HG02938 (cell line): ENCODE measurements around the gene TBC1D16.

Source experiments
- ATAC-seq: cut with Tn5 transposase; IDR thresholded peaks from one replicate; pipeline ENCODE4 v1.9.1; 2021; ENCODE audit warnings: mild to moderate bottlenecking, moderate library complexity; ENCODE audit not compliant: unreplicated experiment

Gene TBC1D16

DNA sequence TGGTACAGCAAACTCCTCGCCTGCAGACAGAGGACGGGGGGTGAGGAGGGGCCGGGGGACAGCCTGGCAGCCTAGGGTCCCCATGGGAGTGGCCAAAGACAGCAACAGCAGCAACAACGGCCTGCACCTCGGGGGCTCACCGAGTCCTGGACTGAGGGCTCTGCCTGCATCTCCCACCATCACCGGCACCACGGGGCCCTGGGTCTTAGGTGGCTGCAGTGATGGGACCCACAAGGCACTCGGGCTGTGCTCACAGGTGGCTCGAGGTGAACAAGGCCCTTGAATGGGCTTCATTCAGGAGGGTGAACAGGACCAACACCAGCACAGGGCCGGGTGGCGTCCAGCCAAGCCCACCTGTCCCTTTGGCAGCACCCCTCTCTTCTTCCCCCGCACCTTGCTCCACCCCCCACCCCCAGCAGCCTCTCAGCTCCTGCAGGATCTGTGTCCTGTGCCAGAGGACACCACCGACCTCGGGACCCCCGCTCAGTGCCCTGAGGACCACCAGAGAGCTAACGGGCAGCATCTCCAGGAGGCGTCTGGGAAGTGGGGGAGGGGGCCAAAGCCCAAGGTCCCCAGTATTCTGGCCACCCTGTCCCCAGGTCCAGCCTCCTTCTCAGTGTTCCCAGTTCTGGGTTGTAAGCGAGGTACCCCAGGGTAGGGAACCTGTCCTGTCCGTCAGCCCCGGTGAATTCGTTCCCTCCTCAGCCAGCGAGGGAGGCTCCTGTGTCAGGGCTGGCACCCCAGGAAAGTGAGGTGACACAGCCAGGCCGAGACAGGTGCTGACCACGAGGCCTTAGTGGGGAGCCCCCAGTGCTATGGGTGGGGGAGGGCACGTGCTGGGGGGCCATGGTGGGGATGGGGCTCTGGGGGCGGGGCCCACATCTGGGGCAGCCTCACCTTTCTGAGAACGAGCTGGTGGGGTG, 94.3 kb downstream of the TBC1D16 start:
- ATAC-seq, result no peak

- no peak for ATAC-seq
These were observed 95.1 kb downstream of the TBC1D16 start for GRCh38 chr17:79940459-79941087.

GRCh38 chr17:79939755-79940458, 95.8 kb downstream of the TBC1D16 start:
- ATAC-seq, result no peak

- ATAC-seq, result no peak
These were observed 96.6 kb downstream of the TBC1D16 start for GRCh38 chr17:79939094-79939435.

DNA sequence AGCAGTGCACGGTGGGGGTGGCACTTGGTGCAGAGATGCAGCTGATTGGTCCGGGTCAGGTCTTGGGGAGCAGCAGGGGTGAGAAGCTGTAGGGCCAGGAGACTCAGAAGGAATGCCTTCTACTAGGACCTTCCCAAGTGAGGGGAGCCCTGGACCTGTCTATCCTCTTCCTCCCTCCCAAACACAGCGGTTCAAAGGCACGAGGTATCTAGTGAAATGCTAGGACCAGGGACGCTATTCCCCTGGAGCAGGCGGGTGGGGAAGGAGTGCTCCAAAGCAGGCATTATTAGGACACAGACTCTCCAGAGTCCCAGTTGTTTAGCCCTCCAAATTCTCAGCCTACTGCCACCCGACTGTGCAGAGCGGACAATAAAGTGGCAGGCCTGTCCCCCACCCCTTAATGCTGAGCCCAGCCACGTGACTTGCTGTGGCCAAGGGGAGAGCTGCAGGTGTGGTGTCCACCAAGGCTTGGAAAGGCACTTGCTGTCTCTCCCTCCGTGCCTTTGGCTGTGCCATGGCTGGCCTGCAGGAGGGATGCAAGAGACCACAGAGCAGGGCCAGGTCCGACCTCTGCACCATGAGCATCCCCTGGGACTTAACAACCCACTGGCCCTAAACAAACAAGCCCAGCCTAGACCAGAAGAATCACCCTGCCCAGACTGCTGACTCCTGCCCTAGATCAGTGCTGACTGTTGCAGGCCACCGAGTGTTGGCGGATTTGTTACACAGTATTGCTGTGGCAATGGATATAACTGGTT, 97.2 kb downstream of the TBC1D16 start:
- ATAC-seq, result no peak

GRCh38 chr17:79937391-79938335, 98.0 kb downstream of the TBC1D16 start:
- ATAC-seq, result no peak

DNA sequence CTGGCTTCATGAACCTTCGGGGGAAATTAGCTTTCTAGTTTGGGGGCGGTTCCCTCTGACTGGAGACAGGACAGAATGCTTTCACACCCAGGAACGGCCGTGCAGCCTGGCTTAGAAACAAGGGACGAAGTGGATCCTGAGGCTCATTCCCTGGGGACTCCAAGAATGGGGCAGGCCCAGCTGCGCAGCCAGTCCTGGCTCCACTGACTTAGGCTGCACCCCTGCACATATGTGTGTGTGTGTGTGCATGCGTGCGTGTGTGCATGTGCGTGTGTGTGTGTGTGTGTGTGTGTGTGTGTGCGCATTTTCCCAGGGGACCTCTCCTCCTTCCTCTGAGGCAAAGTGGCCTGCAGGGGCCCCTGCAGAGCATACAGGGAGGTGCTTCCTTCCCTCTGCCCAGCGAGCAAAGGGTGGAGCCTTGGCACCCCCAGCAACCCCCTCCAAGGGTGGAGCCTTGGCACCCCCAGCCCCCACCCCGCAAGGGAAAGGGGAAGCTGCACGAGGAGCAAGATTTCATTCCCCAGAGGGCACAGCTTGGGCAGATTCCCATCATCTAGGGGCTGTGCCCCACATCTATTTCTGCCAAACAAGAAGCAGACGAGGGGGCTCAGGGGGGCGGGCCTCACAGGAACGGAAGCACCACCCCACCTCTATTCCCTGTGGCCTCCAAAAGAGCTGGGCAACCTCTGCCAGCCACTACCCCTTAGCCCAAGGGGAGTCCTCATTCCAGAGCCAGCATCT, 98.9 kb downstream of the TBC1D16 start:
- ATAC-seq, result no peak

DNA sequence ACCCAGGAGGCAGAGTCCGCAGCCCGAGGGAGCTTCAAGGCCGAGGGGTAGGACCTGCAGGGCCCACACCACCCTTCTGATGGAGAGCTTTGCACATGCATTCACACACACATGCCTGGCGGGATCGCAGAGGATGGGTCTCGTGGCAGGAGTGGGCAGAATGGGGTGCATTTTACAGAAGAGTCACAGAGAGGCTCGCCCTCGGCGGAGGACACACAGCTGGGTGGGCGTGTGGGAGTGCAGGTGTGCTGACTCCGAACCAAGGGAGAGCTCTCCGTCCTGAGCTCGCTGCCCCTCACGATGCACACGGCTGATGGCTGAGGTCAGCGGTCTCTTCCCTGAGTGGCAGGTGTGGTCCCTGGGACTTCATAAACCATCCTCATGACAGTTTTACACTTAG, 99.6 kb downstream of the TBC1D16 start:
- no peak for ATAC-seq

DNA sequence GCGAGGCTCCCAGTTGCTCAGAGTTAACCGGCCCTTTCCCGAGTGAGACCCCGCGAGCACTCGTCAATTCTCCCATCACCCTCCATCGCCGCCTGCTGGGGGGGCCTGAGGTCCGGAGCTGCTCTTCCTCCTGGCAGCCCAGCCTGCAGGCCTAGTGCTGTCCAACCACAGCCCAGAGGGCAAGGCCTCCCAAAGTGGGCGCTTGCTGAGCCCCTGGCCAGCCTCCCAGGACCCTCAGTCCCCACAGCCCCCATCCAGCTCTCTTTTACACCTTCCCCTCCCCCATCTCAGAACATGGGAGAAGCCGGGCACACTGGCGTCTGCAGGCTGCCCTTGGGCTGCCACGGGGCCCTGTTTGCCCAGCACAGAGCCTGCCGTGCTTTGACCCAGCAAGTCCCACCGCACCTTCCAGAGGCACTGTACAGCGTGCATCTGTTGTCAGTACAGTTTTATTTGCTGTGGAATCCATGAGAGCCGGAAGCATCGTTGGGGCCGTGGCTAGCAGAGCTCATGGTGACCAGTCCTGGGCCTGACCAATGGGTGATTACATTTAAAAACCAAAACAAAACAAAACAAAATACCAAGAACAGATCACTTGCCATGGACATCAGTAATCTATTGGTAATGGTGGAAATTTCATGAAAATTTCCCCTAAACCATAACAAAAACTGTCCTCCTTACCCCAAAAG, 100.3 kb downstream of the TBC1D16 start:
- no peak for ATAC-seq

- ATAC-seq, result no peak
These were observed 101.1 kb downstream of the TBC1D16 start for GRCh38 chr17:79934653-79934970.

- no peak for ATAC-seq
These were observed 101.6 kb downstream of the TBC1D16 start for GRCh38 chr17:79933863-79934652.

GRCh38 chr17:79932451-79933306, 103.0 kb downstream of the TBC1D16 start:
- no peak for ATAC-seq

DNA sequence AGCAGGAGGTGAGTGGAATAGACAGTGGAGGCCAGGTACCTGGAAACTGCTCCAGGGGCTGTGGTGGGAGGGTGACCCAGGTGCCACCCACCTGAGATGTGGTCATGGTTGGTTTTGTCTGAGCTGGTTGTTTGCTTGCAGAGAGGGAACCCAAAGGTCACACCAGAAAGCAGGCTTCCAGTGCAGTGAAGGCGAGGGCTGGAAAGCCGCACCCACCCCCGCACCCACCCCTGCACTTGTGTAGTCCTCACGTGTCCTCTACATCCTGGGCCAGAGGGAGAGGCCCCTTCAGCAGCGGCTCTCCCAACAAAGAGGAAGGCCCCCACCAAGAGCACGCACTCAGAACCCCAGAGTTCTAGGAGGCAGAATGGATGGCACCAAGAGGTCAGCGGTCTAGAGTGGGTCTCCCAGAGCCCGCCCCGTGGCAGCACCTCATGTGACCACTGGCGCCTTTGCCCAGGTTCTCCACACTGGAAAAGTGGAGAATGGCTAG, 103.8 kb downstream of the TBC1D16 start:
- ATAC-seq, result no peak

DNA sequence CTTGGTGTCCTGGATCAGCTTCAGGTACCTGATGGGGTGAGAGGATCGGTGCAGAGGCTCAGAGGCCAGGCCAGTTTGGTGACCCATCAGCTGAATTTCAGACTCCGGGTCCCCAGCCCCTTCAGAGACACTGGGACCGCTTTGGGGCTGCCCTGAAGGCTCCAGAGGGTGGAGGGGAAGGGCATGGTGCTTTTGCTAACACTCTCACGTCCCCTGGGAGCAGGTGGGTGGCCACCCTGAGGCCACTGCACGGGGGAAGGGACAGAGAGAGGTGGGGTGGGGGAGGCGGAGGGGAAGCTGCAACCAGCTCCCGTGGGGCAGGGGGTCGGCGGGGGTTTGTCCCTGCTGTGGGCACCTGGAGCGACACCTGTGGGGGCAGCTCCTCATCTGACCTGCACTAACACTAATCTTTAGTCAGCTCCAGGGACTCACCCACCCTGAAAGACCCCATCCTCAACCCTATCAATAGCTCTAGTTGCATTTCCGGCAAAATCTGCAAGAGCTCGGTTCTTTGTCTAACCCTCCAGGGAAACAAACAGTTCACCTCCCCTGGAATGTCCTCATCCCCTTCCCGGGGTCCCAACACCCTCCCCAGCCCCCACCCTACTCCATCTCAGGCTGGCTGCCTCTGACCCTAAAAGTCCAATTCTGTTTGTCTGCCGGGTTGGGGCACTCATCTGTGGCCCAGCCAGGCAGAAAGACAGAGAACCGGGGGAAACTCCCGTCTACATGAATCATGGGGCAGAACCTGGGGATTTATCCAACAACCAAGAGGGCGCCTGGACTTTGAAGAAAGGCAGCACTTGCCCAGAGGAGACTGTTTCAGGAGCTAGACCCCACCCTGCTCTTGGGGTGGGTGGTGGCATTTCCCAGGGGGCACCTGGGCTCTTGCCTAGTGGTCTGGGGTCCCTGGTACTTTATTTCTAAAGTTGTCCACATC, 104.5 kb downstream of the TBC1D16 start:
- ATAC-seq, result no peak

- ATAC-seq, result no peak
These were observed 105.4 kb downstream of the TBC1D16 start for GRCh38 chr17:79930062-79930876.
